GM12873 (cell line): Measurements from ENCODE around the gene PDE12.

Experiments used
- CTCF ChIP-seq: IDR thresholded peaks from 2 replicates; pipeline ENCODE4 v1.5.1; 2012; ENCODE audit warnings: low read depth, mild to moderate bottlenecking, moderate library complexity, low read length, control low read depth; ENCODE audit not compliant: insufficient read depth; ENCODE audit errors: missing control alignments

Gene PDE12, protein sequence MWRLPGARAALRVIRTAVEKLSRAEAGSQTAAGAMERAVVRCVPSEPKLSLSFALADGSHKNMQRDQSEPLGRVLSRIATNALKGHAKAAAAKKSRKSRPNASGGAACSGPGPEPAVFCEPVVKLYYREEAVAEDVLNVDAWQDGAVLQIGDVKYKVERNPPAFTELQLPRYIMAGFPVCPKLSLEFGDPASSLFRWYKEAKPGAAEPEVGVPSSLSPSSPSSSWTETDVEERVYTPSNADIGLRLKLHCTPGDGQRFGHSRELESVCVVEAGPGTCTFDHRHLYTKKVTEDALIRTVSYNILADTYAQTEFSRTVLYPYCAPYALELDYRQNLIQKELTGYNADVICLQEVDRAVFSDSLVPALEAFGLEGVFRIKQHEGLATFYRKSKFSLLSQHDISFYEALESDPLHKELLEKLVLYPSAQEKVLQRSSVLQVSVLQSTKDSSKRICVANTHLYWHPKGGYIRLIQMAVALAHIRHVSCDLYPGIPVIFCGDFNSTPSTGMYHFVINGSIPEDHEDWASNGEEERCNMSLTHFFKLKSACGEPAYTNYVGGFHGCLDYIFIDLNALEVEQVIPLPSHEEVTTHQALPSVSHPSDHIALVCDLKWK

DNA sequence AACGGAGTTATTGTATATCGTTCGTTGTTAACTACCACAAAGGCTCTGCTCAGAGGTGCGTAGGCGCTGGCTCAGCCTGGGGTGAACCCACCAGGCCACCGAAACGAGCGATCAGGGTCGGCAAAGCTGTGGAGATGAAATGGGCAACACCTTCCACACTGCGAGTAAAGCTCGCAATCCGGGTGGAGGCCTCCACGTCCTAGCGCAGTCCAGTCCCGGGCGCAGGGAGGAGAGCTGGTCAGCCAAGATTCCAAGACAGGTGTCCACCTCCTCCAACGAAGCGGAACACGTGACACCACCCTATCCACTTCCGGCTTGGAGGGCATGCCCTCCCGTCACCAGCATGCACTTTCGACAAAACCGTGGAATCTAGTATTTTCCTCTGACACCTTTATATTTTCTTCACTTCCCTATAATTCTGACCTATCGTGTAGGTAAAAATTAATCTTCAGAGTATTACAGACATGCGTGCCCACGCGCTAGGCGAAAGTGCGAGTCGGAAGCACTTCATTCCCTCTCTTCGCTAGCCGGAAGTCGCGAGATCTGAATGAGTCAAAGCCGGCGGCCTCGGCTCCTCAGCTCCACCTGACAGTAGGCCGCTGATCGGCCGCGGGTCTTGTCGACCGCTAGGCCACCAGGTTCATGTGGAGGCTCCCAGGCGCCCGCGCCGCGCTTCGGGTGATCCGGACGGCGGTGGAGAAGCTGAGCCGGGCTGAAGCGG is at the start of gene PDE12:
Gene PDE12, plus strand, starts transcription at position 537 of the 721 bp plus-strand sequence. Its CDS starts 106 bp downstream, at position 643.
- TF ChIP-seq CTCF = no peak

DNA sequence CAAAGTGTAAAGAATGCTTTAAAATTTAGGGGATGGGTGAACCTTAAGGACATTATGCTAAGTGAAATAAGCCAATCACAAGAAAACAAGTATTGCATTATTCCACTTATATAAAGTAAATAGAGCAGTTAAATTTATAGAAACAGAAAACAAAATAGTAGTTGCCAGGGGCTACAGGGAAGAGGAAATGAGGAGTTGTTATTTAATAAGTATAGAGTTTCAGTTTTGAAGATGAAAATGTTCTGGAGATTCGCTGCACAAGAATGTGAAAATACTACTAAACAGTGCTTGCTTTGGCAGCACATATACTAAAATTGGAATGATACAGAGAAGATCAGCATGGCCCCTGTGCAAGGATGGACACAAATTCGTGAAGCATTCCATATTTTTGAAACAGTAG is 43.9 kb upstream of the PDE12 start:
- TF ChIP-seq CTCF = no peak

GRCh38 chr3:57518276-57518915 is 37.7 kb upstream of the PDE12 start:
- no peak for TF ChIP-seq CTCF

- no peak for TF ChIP-seq CTCF
These were observed 25.9 kb upstream of the PDE12 start for GRCh38 chr3:57530071-57530608.

GRCh38 chr3:57538465-57538864 is 17.6 kb upstream of the PDE12 start:
- no peak for TF ChIP-seq CTCF

GRCh38 chr3:57544181-57545125 is 11.6 kb upstream of the PDE12 start, which contains the start of gene DNAH12:
Gene DNAH12 (minus strand): TSS chr3:57544344. CDS start chr3:57542870, 1,474 bp downstream.
- no peak for TF ChIP-seq CTCF
